ENCODE results near the gene ZFP36L1.

- TF ChIP-seq CTCF (IDR thresholded peaks at IDR 0.05), result no peak
- no peak for TF ChIP-seq POLR2A (IDR thresholded peaks at IDR 0.05)
- TF ChIP-seq POLR2AphosphoS5 (IDR thresholded peaks at IDR 0.05; ENCODE audit: insufficient read depth in 1 of 2, low read depth in 1 of 2), result no peak
These were observed 21.3 kb upstream of the ZFP36L1 start for GRCh38 chr14:68814238-68814538.

Data from vagina (tissue), 2 donors.